Measurements from ENCODE around the gene GHR. TPM values are rescaled to one million over a fixed set of nuclear protein-coding genes. Genes with fewer than 3 reads are reported as not detected.
A peak's percentile ranks its signal among the peaks of the same experiment; 100 is the strongest.

Gene GHR
- total RNA-seq, 1 donor = 2.2 TPM

- DNase-seq (ENCODE audit: low read depth) = peak; percentile 48
- no peak for TF ChIP-seq CTCF (IDR thresholded peaks at IDR 0.05; ENCODE audit: insufficient read depth, low read depth, low read length)
- no peak overlapping the region for H3K4me3 ChIP-seq (ENCODE audit: low read depth, low read length)
These were observed 156.1 kb downstream of the GHR start for GRCh38 chr5:42579320-42579719.

- no peak for TF ChIP-seq CTCF (IDR thresholded peaks at IDR 0.05; ENCODE audit: insufficient read depth, low read depth, low read length)
- no peak overlapping the region for H3K4me3 ChIP-seq (ENCODE audit: low read depth, low read length)
- no peak for DNase-seq (ENCODE audit: low read depth)
These were observed 158.6 kb downstream of the GHR start for GRCh38 chr5:42581845-42582244.

GRCh38 chr5:42582723-42583122, 159.5 kb downstream of the GHR start:
- no peak for TF ChIP-seq CTCF (IDR thresholded peaks at IDR 0.05; ENCODE audit: insufficient read depth, low read depth, low read length)
- no peak overlapping the region for H3K4me3 ChIP-seq (ENCODE audit: low read depth, low read length)
- no peak for DNase-seq (ENCODE audit: low read depth)

GRCh38 chr5:42583322-42583721, 160.1 kb downstream of the GHR start:
- no peak overlapping the region for H3K4me3 ChIP-seq (ENCODE audit: low read depth, low read length)
- peak; percentile 77 for TF ChIP-seq CTCF (IDR thresholded peaks at IDR 0.05; ENCODE audit: insufficient read depth, low read depth, low read length)
- DNase-seq (ENCODE audit: low read depth) = peak; percentile 59

- no peak overlapping the region for H3K4me3 ChIP-seq (ENCODE audit: low read depth, low read length)
- DNase-seq (ENCODE audit: low read depth) = no peak
- no peak for TF ChIP-seq CTCF (IDR thresholded peaks at IDR 0.05; ENCODE audit: insufficient read depth, low read depth, low read length)
These were observed 163.4 kb downstream of the GHR start for GRCh38 chr5:42586625-42587024.

GRCh38 chr5:42587096-42587723, 164.0 kb downstream of the GHR start:
- TF ChIP-seq CTCF (IDR thresholded peaks at IDR 0.05; ENCODE audit: insufficient read depth, low read depth, low read length) = no peak
- H3K4me3 ChIP-seq (ENCODE audit: low read depth, low read length) = no peak overlapping the region
- no peak for DNase-seq (ENCODE audit: low read depth)

- no peak for DNase-seq (ENCODE audit: low read depth)
- no peak overlapping the region for H3K4me3 ChIP-seq (ENCODE audit: low read depth, low read length)
- TF ChIP-seq CTCF (IDR thresholded peaks at IDR 0.05; ENCODE audit: insufficient read depth, low read depth, low read length) = no peak
These were observed 167.3 kb downstream of the GHR start for GRCh38 chr5:42590566-42590965.
